Fibroblast of lung (primary cell): ENCODE measurements around the gene FZR1. TPM values are rescaled to one million over a fixed set of nuclear protein-coding genes. Genes with fewer than 3 reads are reported as not detected.
A peak's percentile ranks its signal among the peaks of the same experiment; 100 is the strongest.
"Not testable (repeated sequence)": the region's sequence is repeated elsewhere in the genome, so short reads cannot be mapped to it uniquely, and the experiment has no call there.

ENCODE experiments used
- DNase-seq, 2 donors: peaks; one replicate each; pipeline versions ENCODE4 v3.0.0 to v3.0.0-alpha.2; 2010; ENCODE audit warnings: low read depth in 2 of 2
- H2AFZ ChIP-seq: 2 replicates; pipeline ENCODE4 v1.5.1; 2012; ENCODE audit warnings: low read length, control low read depth, inconsistent platforms
- H3K27ac ChIP-seq: 2 replicates; pipeline ENCODE4 v1.5.1; 2011; ENCODE audit warnings: low read length, control low read depth; ENCODE audit not compliant: insufficient read depth
- H3K27me3 ChIP-seq: 2 replicates; pipeline ENCODE4 v1.5.1; 2011; ENCODE audit warnings: mild to moderate bottlenecking, low read length; ENCODE audit not compliant: control insufficient read depth, insufficient read depth
- H3K36me3 ChIP-seq: 2 replicates; pipeline ENCODE4 v1.5.1; 2011; ENCODE audit warnings: low read length; ENCODE audit not compliant: control insufficient read depth, insufficient read depth
- H3K4me1 ChIP-seq: 2 replicates; pipeline ENCODE4 v1.5.1; 2011; ENCODE audit warnings: low read length; ENCODE audit not compliant: control insufficient read depth, insufficient read depth; ENCODE audit errors: extremely low read depth
- H3K4me2 ChIP-seq: 2 replicates; pipeline ENCODE4 v1.5.1; 2011; ENCODE audit warnings: low read length, control low read depth; ENCODE audit not compliant: insufficient read depth; ENCODE audit errors: extremely low read depth
- H3K4me3 ChIP-seq, 4 experiments: fragments of 200-600 bp in 1 of 4; sonication (generic) in 1 of 4; replicated peaks in 1 of 4; 2 replicates each; pipeline ENCODE4 v1.5.1; 2011 to 2016; ENCODE audit warnings: low read length in 4 of 4, low read depth in 3 of 4, mild to moderate bottlenecking in 3 of 4, control low read depth in 2 of 4, inconsistent platforms in 1 of 4, mixed read lengths in 1 of 4; ENCODE audit not compliant: insufficient read depth in 1 of 4; ENCODE audit errors: control extremely low read depth in 1 of 4
- H3K79me2 ChIP-seq: 2 replicates; pipeline ENCODE4 v1.5.1; 2012; ENCODE audit warnings: mild to moderate bottlenecking, low read length, inconsistent platforms; ENCODE audit not compliant: control insufficient read depth, insufficient read depth
- H3K9ac ChIP-seq: 2 replicates; pipeline ENCODE4 v1.5.1; 2011; ENCODE audit warnings: mild to moderate bottlenecking, low read length, control low read depth; ENCODE audit not compliant: insufficient read depth
- H3K9me3 ChIP-seq: 2 replicates; pipeline ENCODE4 v1.5.1; 2012; ENCODE audit warnings: low read depth, low read length; ENCODE audit not compliant: control insufficient read depth, insufficient read depth
- H4K20me1 ChIP-seq: 2 replicates; pipeline ENCODE4 v1.5.1; 2011; ENCODE audit warnings: low read length; ENCODE audit not compliant: control insufficient read depth, insufficient read depth; ENCODE audit errors: extremely low read depth
- CTCF ChIP-seq, 2 donors: IDR thresholded peaks in 1 of 2; conservative IDR thresholded peaks in 1 of 2; 1 replicate in 1 of 2; 2 replicates in 1 of 2; pipeline ENCODE4 v1.5.1; 2011 to 2012; ENCODE audit warnings: low read length in 2 of 2, control low read depth in 1 of 2, inconsistent platforms in 1 of 2, low read depth in 1 of 2, mild to moderate bottlenecking in 1 of 2
- EZH2 ChIP-seq: IDR thresholded peaks from 2 replicates; pipeline ENCODE4 v1.5.1; 2012; ENCODE audit warnings: low read length, control low read depth, mild to moderate bottlenecking; ENCODE audit errors: missing control alignments
- polyA plus RNA-seq, 2 donors: library from polyadenylated mRNA; depleted of rRNA in 1 of 2; stranded (reverse) in 1 of 2; unstranded in 1 of 2; fragments of >200 nt; gene quantifications; 2 replicates each; pipeline ENCODE4 v1.2.1, GENCODE V29; 2011 to 2012; ENCODE audit warnings: missing spikeins in 1 of 2
- total RNA-seq: library from RNA; depleted of rRNA; stranded (reverse); fragments of >200 nt; gene quantifications from 2 replicates; pipeline ENCODE4 v1.2.1, GENCODE V29; 2014

The FZR1 gene
- total and polyA plus RNA-seq, 2 donors (not counting 1 experiment from before 2014, with no cell fraction given) = 15.0 to 38.0 TPM

DNA sequence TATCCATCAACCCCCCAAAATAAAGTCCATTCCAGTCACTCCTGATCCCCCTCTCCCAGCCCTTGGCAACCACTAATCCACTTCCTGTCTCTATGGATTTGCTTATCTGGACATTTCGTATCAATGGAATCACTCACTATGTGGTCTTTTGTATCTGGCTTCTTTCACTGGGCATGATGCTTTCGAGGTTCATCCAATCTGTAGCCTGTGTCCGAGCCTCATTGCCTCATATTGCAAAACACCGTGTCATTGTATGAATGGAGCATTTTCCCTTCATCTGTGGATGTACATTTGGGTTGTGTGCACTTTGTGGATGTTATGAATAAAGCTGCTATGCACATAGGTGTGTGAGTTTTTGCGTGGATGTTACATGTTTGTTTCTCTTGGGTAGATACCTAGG, 1.4 kb upstream of the FZR1 start:
- H3K27me3 ChIP-seq = no peaks in the 10 kb centered on the region
- no peak overlapping the region for H2AFZ ChIP-seq
- H3K4me2 ChIP-seq = no peak overlapping the region

GRCh38 chr19:3506384-3507340, 551 bp downstream of the FZR1 start:
- Histone ChIP-seq H3K27me3 (no peaks in the 10 kb centered on the region), H3K4me2 (peak overlapping the region; percentile 92), H2AFZ (peak overlapping the region; percentile 17), H3K27ac (peak overlapping the region; percentile 86), H4K20me1 (no peaks in the 10 kb centered on the region), H3K4me3 (peak overlapping the region; percentile 74 to 93 (median 83)), H3K4me1 (no peaks in the 10 kb centered on the region), H3K9me3 (no peaks in the 10 kb centered on the region), H3K36me3 (peaks cover 14% of the 10 kb centered on the region), H3K79me2 (peaks cover 53% of the 10 kb centered on the region), H3K9ac (peak overlapping the region; percentile 89)
- TF ChIP-seq CTCF (conservative IDR thresholded peaks at IDR 0.05 in 1 of 2, IDR thresholded peaks at IDR 0.05 in 1 of 2; ENCODE audit: low read depth in 1 of 2, low read length in 2 of 2) (no peak), EZH2 (no peak)
- DNase-seq = no peak

More for the DNA sequence above, 1.4 kb upstream of the FZR1 start:
- TF ChIP-seq CTCF (conservative IDR thresholded peaks at IDR 0.05 in 1 of 2, IDR thresholded peaks at IDR 0.05 in 1 of 2; ENCODE audit: low read depth in 1 of 2, low read length in 2 of 2) (no peak), EZH2 (no peak)
- Histone ChIP-seq H3K79me2 (peaks cover 41% of the 10 kb centered on the region), H4K20me1 (no peaks in the 10 kb centered on the region), H3K36me3 (peaks cover 6% of the 10 kb centered on the region), H3K9me3 (no peaks in the 10 kb centered on the region), H3K27ac (no peak overlapping the region), H3K4me3 (no peak overlapping the region), H3K4me1 (peaks cover 5% of the 10 kb centered on the region), H3K9ac (no peak overlapping the region)
- no peak for DNase-seq

DNA sequence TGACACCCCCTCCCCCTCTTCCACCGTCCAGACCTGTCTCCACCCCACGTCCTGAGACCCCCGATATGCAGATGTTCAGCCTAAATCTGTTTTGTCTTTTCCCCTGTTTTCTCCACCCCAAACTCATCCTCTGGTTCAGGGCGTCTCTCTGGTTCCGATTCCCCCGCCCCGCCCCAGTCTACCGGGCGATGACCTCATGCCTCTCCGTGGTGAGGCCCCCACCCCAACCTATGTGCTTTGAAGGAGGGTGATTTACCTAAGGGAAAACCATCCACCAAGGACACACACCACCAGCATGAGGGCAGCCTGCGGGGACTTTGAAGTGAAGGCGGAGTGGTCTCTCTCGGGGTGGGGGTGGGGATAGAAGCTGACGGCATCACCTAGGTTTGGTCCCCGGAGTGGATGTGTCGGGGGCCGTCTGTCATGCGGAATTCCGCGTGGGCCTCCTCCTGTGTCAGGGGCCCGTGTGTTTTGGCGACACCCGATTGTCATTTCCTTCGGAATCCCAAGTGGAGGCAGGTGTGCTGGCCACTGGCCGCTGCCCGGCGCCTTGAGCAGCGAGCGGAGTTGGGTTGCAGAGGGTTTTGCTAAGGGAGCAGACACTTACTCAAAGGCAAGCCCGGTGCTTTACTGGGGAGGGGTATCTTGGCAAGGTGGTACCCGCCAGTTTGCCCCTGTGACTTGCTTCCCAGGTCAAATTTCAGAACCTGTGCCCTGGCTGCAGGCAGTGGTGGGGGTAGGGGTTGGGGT, 1.4 kb downstream of the FZR1 start:
- DNase-seq = peak in 1 of 2 donors; percentile 27
- TF ChIP-seq CTCF (conservative IDR thresholded peaks at IDR 0.05 in 1 of 2, IDR thresholded peaks at IDR 0.05 in 1 of 2; ENCODE audit: low read depth in 1 of 2, low read length in 2 of 2) (no peak), EZH2 (no peak)
- Histone ChIP-seq H3K9me3 (no peaks in the 10 kb centered on the region), H3K36me3 (peaks cover 14% of the 10 kb centered on the region), H3K79me2 (peaks cover 62% of the 10 kb centered on the region), H3K4me2 (peak overlapping the region; percentile 92), H2AFZ (peak overlapping the region; percentile 17), H3K4me3 (peak overlapping the region; percentile 74 to 93 (median 83)), H3K9ac (peak overlapping the region; percentile 48), H3K27ac (peak overlapping the region; percentile 86), H4K20me1 (no peaks in the 10 kb centered on the region), H3K4me1 (no peaks in the 10 kb centered on the region), H3K27me3 (no peaks in the 10 kb centered on the region)

GRCh38 chr19:3508121-3508661, 2.1 kb downstream of the FZR1 start:
- H3K9me3 ChIP-seq, DNase-seq, H4K20me1 ChIP-seq, H3K4me1 ChIP-seq, H3K4me2 ChIP-seq, H2AFZ ChIP-seq, H3K27me3 ChIP-seq, H3K9ac ChIP-seq, H3K27ac ChIP-seq: not testable (repeated sequence)
- peaks cover 69% of the 10 kb centered on the region for H3K79me2 ChIP-seq
- H3K4me3 ChIP-seq = peak overlapping the region in 1 of 4 experiments; percentile 84
- peaks cover 14% of the 10 kb centered on the region for H3K36me3 ChIP-seq
